KOPT-K1 (cell line): ENCODE results near the gene MAP3K20.

Experiments
- H3K27ac ChIP-seq: fragments of 200-600 bp; sonication (generic); 2 replicates; pipeline ENCODE4 v1.5.1; 2016; ENCODE audit warnings: antibody characterized with exemption, mild to moderate bottlenecking, low read depth, low read length; ENCODE audit not compliant: poor library complexity, severe bottlenecking
- H3K36me3 ChIP-seq: fragments of 200-600 bp; sonication (generic); 2 replicates; pipeline ENCODE4 v1.5.1; 2017; ENCODE audit warnings: antibody characterized with exemption, mild to moderate bottlenecking, low read length, moderate library complexity; ENCODE audit not compliant: insufficient read depth
- H3K9me3 ChIP-seq: fragments of 200-600 bp; sonication (generic); 2 replicates; pipeline ENCODE4 v1.5.1; 2017; ENCODE audit warnings: antibody characterized with exemption, low read length, mild to moderate bottlenecking; ENCODE audit not compliant: insufficient read depth, poor library complexity, severe bottlenecking

Gene MAP3K20

GRCh38 chr2:173221132-173221695 is 145.6 kb downstream of the MAP3K20 start:
- H3K36me3 ChIP-seq, result 0 out of 2 replicates have a peak, but pooled peaks cover 4% of the 10 kb centered on the region
- H3K9me3 ChIP-seq, result no peaks in the 10 kb centered on the region
- H3K27ac ChIP-seq, result no peak overlapping the region

GRCh38 chr2:173221937-173222594 is 146.4 kb downstream of the MAP3K20 start:
- no peaks in the 10 kb centered on the region for H3K9me3 ChIP-seq
- 0 out of 2 replicates have a peak, but pooled peaks cover 4% of the 10 kb centered on the region for H3K36me3 ChIP-seq
- H3K27ac ChIP-seq, result no peak overlapping the region

- Histone ChIP-seq H3K9me3 (no peaks in the 10 kb centered on the region), H3K27ac (no peak overlapping the region), H3K36me3 (0 out of 2 replicates have a peak, but pooled peaks cover 4% of the 10 kb centered on the region)
These were observed 148.2 kb downstream of the MAP3K20 start for GRCh38 chr2:173223871-173224270.

GRCh38 chr2:173226899-173227698 is 151.5 kb downstream of the MAP3K20 start:
- Histone ChIP-seq H3K9me3 (no peaks in the 10 kb centered on the region), H3K36me3 (peaks cover under 1% of the 10 kb centered on the region; the same call in 1 of the 2 replicates), H3K27ac (no peak overlapping the region)

GRCh38 chr2:173229086-173229485 is 153.4 kb downstream of the MAP3K20 start:
- peaks cover 7% of the 10 kb centered on the region; the same call in 1 of the 2 replicates for H3K36me3 ChIP-seq
- H3K27ac ChIP-seq, result no peak overlapping the region
- no peaks in the 10 kb centered on the region for H3K9me3 ChIP-seq

- Histone ChIP-seq H3K9me3 (no peaks in the 10 kb centered on the region), H3K36me3 (peaks cover 7% of the 10 kb centered on the region; the same call in 1 of the 2 replicates), H3K27ac (no peak overlapping the region)
These were observed 154.5 kb downstream of the MAP3K20 start for GRCh38 chr2:173230181-173230580.

GRCh38 chr2:173231042-173231441 is 155.4 kb downstream of the MAP3K20 start:
- Histone ChIP-seq H3K9me3 (no peaks in the 10 kb centered on the region), H3K27ac (no peak overlapping the region), H3K36me3 (peaks cover 7% of the 10 kb centered on the region; the same call in 1 of the 2 replicates)

GRCh38 chr2:173231465-173231864 is 155.8 kb downstream of the MAP3K20 start:
- Histone ChIP-seq H3K9me3 (no peaks in the 10 kb centered on the region), H3K27ac (no peak overlapping the region), H3K36me3 (peaks cover 7% of the 10 kb centered on the region; the same call in 1 of the 2 replicates)

GRCh38 chr2:173232956-173233744 is 157.5 kb downstream of the MAP3K20 start:
- no peaks in the 10 kb centered on the region for H3K9me3 ChIP-seq
- no peak overlapping the region for H3K27ac ChIP-seq
- peaks cover 7% of the 10 kb centered on the region for H3K36me3 ChIP-seq

GRCh38 chr2:173235947-173236803 is 160.5 kb downstream of the MAP3K20 start:
- no peak overlapping the region for H3K27ac ChIP-seq
- H3K9me3 ChIP-seq, result no peaks in the 10 kb centered on the region
- H3K36me3 ChIP-seq, result peaks cover 11% of the 10 kb centered on the region

- H3K36me3 ChIP-seq, result peaks cover 4% of the 10 kb centered on the region
- H3K9me3 ChIP-seq, result no peaks in the 10 kb centered on the region
- H3K27ac ChIP-seq, result no peak overlapping the region
These were observed 162.7 kb downstream of the MAP3K20 start for GRCh38 chr2:173238385-173238784.

- H3K27ac ChIP-seq, result no peak overlapping the region
- H3K36me3 ChIP-seq, result peaks cover 4% of the 10 kb centered on the region
- H3K9me3 ChIP-seq, result no peaks in the 10 kb centered on the region
These were observed 163.2 kb downstream of the MAP3K20 start for GRCh38 chr2:173238831-173239230.

GRCh38 chr2:173239644-173240043 is 164.0 kb downstream of the MAP3K20 start:
- Histone ChIP-seq H3K9me3 (no peaks in the 10 kb centered on the region), H3K27ac (no peak overlapping the region), H3K36me3 (peaks cover 4% of the 10 kb centered on the region)

- Histone ChIP-seq H3K36me3 (peaks cover 4% of the 10 kb centered on the region), H3K27ac (no peak overlapping the region), H3K9me3 (no peaks in the 10 kb centered on the region)
These were observed 164.4 kb downstream of the MAP3K20 start for GRCh38 chr2:173240083-173240482.
